Measurements from ENCODE around the gene E2F1. TPM values are rescaled to one million over a fixed set of nuclear protein-coding genes. Genes with fewer than 3 reads are reported as not detected.
A peak's percentile ranks its signal among the peaks of the same experiment; 100 is the strongest.

Gene E2F1
- total RNA-seq, 1 experiment from 2014 or later: 62.1 TPM

- no peak overlapping the region for H3K27ac ChIP-seq
- no peaks in the 10 kb centered on the region for H3K9me3 ChIP-seq (replicated peaks)
- peaks cover 13% of the 10 kb centered on the region for H3K4me1 ChIP-seq (replicated peaks)
- H3K27me3 ChIP-seq (replicated peaks): no peaks in the 10 kb centered on the region
- H3K4me3 ChIP-seq: no peak overlapping the region
- peaks cover 67% of the 10 kb centered on the region for H3K36me3 ChIP-seq
- DNase-seq (ENCODE audit: low read depth in 1 of 2, low spot score in 2 of 2): no peak
These were observed 27.3 kb downstream of the E2F1 start for GRCh38 chr20:33658929-33659328.

GRCh38 chr20:33658510-33658909 lies 27.7 kb downstream of the E2F1 start:
- no peaks in the 10 kb centered on the region for H3K27me3 ChIP-seq (replicated peaks)
- peaks cover 12% of the 10 kb centered on the region for H3K4me1 ChIP-seq (replicated peaks)
- H3K27ac ChIP-seq: no peak overlapping the region
- no peaks in the 10 kb centered on the region for H3K9me3 ChIP-seq (replicated peaks)
- H3K4me3 ChIP-seq: no peak overlapping the region
- no peak for DNase-seq (ENCODE audit: low read depth in 1 of 2, low spot score in 2 of 2)
- peaks cover 64% of the 10 kb centered on the region for H3K36me3 ChIP-seq

GRCh38 chr20:33657704-33658095 lies 28.5 kb downstream of the E2F1 start:
- no peak overlapping the region for H3K4me3 ChIP-seq
- H3K9me3 ChIP-seq (replicated peaks): no peaks in the 10 kb centered on the region
- peaks cover 5% of the 10 kb centered on the region for H3K4me1 ChIP-seq (replicated peaks)
- peaks cover 59% of the 10 kb centered on the region for H3K36me3 ChIP-seq
- no peaks in the 10 kb centered on the region for H3K27me3 ChIP-seq (replicated peaks)
- H3K27ac ChIP-seq: no peak overlapping the region
- no peak for DNase-seq (ENCODE audit: low read depth in 1 of 2, low spot score in 2 of 2)

DNA sequence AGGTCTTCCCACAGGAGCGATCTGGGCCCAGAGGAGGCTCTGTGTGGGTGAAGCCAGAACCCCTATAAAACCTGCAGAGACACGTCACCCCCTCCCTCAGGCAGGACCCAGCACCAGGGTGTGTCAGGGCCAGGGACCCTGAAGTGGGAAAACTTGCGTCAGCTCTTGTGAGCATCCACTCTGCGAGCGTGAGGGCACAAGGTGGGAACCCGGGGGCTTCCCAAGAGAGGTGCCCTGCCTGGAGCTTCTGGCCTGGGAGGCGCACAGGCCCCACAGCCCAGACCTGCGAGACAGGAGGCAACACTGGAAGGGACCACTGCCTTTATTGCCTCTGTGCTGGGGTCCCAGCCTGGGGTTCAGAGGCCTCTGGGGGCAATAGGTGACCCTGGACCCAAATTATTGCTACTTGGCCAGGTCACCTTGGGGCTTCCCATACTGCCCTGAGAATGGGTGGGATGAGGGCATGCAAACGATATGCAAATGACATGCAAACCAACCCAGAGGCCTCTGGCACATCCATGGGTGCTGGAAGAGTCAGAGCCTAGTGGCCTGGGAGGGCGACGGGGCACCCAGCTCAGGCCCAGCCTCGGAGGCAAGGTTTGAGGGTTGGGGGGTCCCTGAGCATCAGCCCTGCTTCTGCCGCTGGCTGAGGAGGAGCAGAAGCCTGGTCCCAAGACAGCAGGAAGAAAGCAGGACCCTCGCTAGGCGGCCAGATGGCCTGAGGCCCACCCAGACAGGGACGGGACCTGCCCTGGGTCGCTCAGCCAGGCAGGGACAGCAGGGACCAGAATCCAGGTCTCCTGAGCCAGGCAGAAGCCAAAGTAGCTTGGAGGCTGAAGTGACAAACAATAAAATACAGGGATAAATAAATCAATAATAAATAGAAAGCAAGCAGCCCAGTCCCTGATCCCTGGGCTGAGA lies 29.1 kb downstream of the E2F1 start:
- Histone ChIP-seq H3K36me3 (peaks cover 57% of the 10 kb centered on the region), H3K27me3 (replicated peaks) (no peaks in the 10 kb centered on the region), H3K4me1 (replicated peaks) (0 out of 2 replicates have a peak, but pooled peaks cover 3% of the 10 kb centered on the region), H3K9me3 (replicated peaks) (no peaks in the 10 kb centered on the region), H3K27ac (no peak overlapping the region), H3K4me3 (no peak overlapping the region)
- DNase-seq (ENCODE audit: low read depth in 1 of 2, low spot score in 2 of 2): no peak

- H3K36me3 ChIP-seq: peaks cover 55% of the 10 kb centered on the region
- H3K27ac ChIP-seq: no peak overlapping the region
- H3K27me3 ChIP-seq (replicated peaks): no peaks in the 10 kb centered on the region
- no peaks in the 10 kb centered on the region for H3K9me3 ChIP-seq (replicated peaks)
- no peak overlapping the region for H3K4me3 ChIP-seq
- no peak for DNase-seq (ENCODE audit: low read depth in 1 of 2, low spot score in 2 of 2)
- H3K4me1 ChIP-seq (replicated peaks): 0 out of 2 replicates have a peak, but pooled peaks cover 3% of the 10 kb centered on the region
These were observed 30.0 kb downstream of the E2F1 start for GRCh38 chr20:33656010-33656782.

- Histone ChIP-seq H3K27me3 (replicated peaks) (no peaks in the 10 kb centered on the region), H3K4me1 (replicated peaks) (0 out of 2 replicates have a peak, but pooled peaks cover 3% of the 10 kb centered on the region), H3K27ac (no peak overlapping the region), H3K9me3 (replicated peaks) (no peaks in the 10 kb centered on the region), H3K36me3 (peaks cover 45% of the 10 kb centered on the region), H3K4me3 (no peak overlapping the region)
- no peak for DNase-seq (ENCODE audit: low read depth in 1 of 2, low spot score in 2 of 2)
These were observed 31.0 kb downstream of the E2F1 start for GRCh38 chr20:33655164-33655563.

- Histone ChIP-seq H3K9me3 (replicated peaks) (no peaks in the 10 kb centered on the region), H3K4me1 (replicated peaks) (peaks cover 3% of the 10 kb centered on the region; the same call in 1 of the 2 replicates), H3K27ac (no peak overlapping the region), H3K27me3 (replicated peaks) (no peaks in the 10 kb centered on the region), H3K36me3 (peaks cover 41% of the 10 kb centered on the region), H3K4me3 (no peak overlapping the region)
- no peak for DNase-seq (ENCODE audit: low read depth in 1 of 2, low spot score in 2 of 2)
These were observed 31.5 kb downstream of the E2F1 start for GRCh38 chr20:33654680-33655161.

- peaks cover 34% of the 10 kb centered on the region for H3K36me3 ChIP-seq
- DNase-seq (ENCODE audit: low read depth in 1 of 2, low spot score in 2 of 2): no peak
- no peaks in the 10 kb centered on the region for H3K9me3 ChIP-seq (replicated peaks)
- no peak overlapping the region for H3K4me3 ChIP-seq
- no peak overlapping the region for H3K27ac ChIP-seq
- H3K27me3 ChIP-seq (replicated peaks): no peaks in the 10 kb centered on the region
- peaks cover 7% of the 10 kb centered on the region; the same call in 1 of the 2 replicates for H3K4me1 ChIP-seq (replicated peaks)
These were observed 32.1 kb downstream of the E2F1 start for GRCh38 chr20:33653900-33654596.

DNA sequence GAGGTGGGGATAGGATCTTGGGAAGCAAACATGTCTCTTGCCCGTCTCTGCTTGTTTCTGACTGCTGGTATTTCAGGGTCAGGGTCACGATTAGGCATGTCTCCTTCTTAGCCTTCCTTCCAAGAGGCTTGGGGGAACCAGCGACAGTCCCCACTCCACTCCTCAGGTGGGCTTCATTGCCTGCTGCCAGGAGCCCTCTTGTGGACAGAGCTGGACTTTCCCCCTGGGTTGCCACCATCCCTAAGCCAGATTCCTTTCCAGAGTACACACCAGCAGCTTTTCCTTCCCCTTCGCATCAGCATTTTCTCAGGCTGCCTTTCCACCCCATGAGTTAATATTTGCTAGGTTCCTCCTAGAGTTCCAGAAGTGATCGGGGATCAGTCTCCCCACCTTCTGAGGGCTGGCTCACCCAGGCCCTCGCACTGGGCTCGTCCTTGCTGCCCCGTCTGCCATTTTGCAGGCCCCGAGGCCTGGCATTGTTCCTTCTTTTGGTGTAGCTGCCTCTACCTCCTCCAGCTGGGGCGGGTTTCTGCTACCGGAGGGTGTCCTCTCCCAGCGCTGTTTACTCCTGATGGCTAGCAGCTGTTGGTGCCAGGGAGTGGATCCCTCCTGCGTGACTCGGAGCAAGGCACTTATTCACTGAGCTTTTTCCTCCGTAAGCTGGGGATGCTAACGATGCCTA lies 32.8 kb downstream of the E2F1 start:
- Histone ChIP-seq H3K36me3 (peaks cover 27% of the 10 kb centered on the region), H3K27ac (no peak overlapping the region), H3K27me3 (replicated peaks) (no peaks in the 10 kb centered on the region), H3K9me3 (replicated peaks) (no peaks in the 10 kb centered on the region), H3K4me1 (replicated peaks) (peaks cover 7% of the 10 kb centered on the region; the same call in 1 of the 2 replicates), H3K4me3 (no peak overlapping the region)
- DNase-seq (ENCODE audit: low read depth in 1 of 2, low spot score in 2 of 2): peak; percentile 69 to 70

DNA sequence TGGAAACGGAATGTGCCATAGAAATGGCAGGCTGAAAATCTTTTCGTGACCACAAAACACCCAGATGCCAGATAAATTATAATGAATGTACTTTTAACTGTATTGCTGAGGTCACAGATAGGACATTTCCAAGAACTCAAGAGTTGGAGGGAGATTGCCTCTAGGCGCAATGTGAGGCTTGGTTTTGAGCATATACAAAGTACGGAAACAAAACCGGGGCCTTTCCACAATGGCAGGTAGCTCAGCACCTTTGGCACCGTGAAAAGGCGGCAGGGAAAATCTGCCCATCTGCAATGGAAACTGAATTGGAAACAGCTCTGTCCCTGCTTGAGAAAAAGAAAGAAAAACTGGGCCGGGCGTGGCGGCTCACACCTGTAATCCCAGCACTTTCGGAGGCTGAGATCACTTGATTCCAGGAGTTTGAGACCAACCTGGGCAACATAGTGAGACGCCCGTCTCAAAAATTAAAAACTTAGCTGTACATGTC lies 34.6 kb downstream of the E2F1 start:
- no peaks in the 10 kb centered on the region for H3K27me3 ChIP-seq (replicated peaks)
- peaks cover 12% of the 10 kb centered on the region; the same call in 1 of the 2 replicates for H3K36me3 ChIP-seq
- no peak for DNase-seq (ENCODE audit: low read depth in 1 of 2, low spot score in 2 of 2)
- H3K4me3 ChIP-seq: no peak overlapping the region
- H3K4me1 ChIP-seq (replicated peaks): peaks cover 7% of the 10 kb centered on the region; the same call in 1 of the 2 replicates
- no peak overlapping the region for H3K27ac ChIP-seq
- H3K9me3 ChIP-seq (replicated peaks): no peaks in the 10 kb centered on the region

DNA sequence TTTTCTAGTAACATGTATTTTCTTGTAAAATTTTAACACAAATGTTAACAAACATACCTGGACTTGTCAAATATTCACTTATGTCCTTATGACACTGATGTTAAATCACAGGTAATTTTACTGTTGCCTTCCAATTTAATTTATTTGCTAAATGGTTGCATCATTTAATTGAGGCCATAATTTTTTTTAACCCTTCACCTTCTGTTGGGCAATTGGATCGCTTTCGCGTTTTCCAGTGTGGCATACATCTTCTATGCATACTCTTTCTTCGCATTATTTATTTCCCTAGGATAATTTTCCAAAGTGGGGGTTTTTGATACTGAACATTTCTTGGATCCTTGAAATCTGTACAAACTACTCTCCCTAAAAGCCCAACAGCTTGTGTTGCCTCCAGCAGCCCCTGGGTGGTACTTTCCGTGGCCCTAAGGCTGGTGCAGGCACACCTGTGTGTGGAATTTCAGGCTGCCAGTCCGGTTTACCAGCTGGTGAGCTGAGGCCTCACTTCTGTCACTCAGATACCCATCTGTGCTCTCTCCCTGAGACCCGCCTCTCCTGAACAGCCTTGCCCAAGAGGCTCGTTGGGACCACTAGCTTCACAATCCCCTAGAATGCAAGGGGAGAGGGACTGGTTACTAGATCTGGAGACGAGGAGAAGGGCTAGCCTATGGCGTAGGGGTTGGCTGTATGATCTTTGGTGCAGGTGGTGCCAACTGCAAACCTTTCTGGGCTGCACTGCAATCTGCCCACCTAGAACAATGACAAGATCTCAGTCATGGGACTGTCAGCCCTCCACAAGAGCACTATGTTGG lies 35.2 kb downstream of the E2F1 start:
- Histone ChIP-seq H3K36me3 (peaks cover 10% of the 10 kb centered on the region), H3K27ac (no peak overlapping the region), H3K4me1 (replicated peaks) (peaks cover 7% of the 10 kb centered on the region; the same call in 1 of the 2 replicates), H3K27me3 (replicated peaks) (no peaks in the 10 kb centered on the region), H3K4me3 (no peak overlapping the region), H3K9me3 (replicated peaks) (no peaks in the 10 kb centered on the region)
- DNase-seq (ENCODE audit: low read depth in 1 of 2, low spot score in 2 of 2): no peak

DNA sequence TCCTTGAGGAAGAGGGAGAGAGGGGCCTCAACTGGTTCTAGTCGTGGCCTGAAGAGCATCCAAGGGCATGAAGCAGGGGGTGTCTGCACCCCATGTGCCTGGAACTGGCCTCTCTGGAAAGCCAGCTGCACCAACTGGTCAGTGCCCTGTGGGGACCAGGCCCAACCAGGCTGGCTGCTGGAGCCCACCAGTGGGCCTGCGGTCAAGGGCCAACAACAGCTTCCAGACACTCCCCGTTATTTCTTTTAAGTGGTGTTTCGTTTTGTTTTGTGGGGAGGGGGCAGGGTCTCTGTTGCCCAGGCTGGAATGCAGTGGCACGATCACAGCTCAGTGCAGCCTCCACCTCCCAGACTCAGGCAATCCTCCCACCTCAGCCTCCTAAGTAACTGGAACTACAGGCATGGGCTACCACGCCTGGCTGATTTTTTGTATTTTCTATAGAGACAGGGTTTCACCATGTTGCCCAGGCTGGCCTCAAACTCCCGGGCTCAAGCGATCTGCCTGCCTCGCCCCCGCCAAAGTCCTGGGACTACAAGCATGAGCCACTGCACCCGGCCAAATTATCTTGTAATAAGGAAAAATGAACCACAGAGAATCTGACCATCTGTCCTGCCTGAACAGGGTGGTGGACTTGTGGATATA lies 36.0 kb downstream of the E2F1 start:
- Histone ChIP-seq H3K27me3 (replicated peaks) (no peaks in the 10 kb centered on the region), H3K27ac (no peak overlapping the region), H3K4me3 (no peak overlapping the region), H3K9me3 (replicated peaks) (no peaks in the 10 kb centered on the region), H3K36me3 (peaks cover 14% of the 10 kb centered on the region), H3K4me1 (replicated peaks) (peaks cover 7% of the 10 kb centered on the region; the same call in 1 of the 2 replicates)
- no peak for DNase-seq (ENCODE audit: low read depth in 1 of 2, low spot score in 2 of 2)

Data from SJSA1 (cell line).